Fibroblast of the aortic adventitia (primary cell): ENCODE measurements around the gene CPLX4. TPM values are rescaled to one million over a fixed set of nuclear protein-coding genes. Genes with fewer than 3 reads are reported as not detected.

Source experiments
- DNase-seq: peaks from one replicate; pipeline ENCODE4 v3.0.0-alpha.2; 2010; ENCODE audit warnings: low read depth
- H3K4me3 ChIP-seq: 2 replicates; pipeline ENCODE4 v1.5.1; 2011; ENCODE audit warnings: low read depth, mild to moderate bottlenecking, control low read depth, low read length, moderate library complexity
- total RNA-seq: library from RNA; depleted of rRNA; stranded (reverse); fragments of >200 nt; gene quantifications from 2 replicates; pipeline ENCODE4 v1.2.3, GENCODE V29; 2012; ENCODE audit warnings: low replicate concordance
- TF ChIP-seq, protein P1 (sequence below): IDR thresholded peaks from 2 replicates; pipeline ENCODE4 v1.5.1; 2011; ENCODE audit warnings: mild to moderate bottlenecking, low read length, control low read depth, inconsistent platforms; ENCODE audit not compliant: insufficient read depth

The CPLX4 gene
- total RNA-seq, 1 donor, result not detected

DNA sequence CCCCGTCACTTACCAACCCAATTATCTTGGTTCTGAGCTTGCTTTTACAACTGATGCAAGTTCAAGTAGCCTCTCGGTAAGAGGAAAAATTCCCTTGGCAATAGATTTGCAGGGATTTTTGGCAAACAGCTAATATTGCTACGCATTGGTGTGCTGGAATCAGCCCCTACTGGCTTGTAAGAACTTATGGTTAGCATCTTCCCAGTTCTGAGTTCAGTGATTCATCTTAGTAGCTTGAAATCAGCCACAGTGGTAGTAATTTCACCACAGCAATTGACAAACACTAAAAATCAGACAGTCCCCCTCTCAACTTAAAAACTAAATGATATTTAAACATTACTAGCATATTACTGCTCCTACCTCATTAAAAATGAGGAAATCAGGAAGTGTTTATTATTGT is 39.3 kb downstream of the CPLX4 start:
- TF ChIP-seq, protein P1, sequence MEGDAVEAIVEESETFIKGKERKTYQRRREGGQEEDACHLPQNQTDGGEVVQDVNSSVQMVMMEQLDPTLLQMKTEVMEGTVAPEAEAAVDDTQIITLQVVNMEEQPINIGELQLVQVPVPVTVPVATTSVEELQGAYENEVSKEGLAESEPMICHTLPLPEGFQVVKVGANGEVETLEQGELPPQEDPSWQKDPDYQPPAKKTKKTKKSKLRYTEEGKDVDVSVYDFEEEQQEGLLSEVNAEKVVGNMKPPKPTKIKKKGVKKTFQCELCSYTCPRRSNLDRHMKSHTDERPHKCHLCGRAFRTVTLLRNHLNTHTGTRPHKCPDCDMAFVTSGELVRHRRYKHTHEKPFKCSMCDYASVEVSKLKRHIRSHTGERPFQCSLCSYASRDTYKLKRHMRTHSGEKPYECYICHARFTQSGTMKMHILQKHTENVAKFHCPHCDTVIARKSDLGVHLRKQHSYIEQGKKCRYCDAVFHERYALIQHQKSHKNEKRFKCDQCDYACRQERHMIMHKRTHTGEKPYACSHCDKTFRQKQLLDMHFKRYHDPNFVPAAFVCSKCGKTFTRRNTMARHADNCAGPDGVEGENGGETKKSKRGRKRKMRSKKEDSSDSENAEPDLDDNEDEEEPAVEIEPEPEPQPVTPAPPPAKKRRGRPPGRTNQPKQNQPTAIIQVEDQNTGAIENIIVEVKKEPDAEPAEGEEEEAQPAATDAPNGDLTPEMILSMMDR, result no peak
- peak; percentile 41 for DNase-seq
- no peak overlapping the region for H3K4me3 ChIP-seq

DNA sequence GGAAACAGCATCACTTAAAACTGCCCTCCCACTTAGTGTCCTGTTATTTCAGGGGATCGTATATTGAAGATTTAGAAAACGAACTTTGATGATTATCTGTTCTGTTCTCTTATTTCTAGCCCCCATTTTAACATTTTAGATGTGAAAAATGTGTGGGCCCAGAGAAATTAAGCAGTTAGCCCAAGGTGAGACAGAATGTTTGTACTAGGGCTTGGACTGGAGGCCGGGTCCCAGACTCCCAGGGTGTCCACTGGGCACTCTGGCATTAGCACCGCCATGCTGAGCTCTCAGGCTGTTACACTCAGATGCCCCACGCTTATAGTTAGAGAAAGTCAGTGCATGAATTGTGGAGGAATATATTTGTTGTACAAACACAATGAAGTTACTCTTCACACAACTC is 39.7 kb downstream of the CPLX4 start:
- no peak for DNase-seq
- TF ChIP-seq, protein P1, result no peak
- H3K4me3 ChIP-seq, result no peak overlapping the region

DNA sequence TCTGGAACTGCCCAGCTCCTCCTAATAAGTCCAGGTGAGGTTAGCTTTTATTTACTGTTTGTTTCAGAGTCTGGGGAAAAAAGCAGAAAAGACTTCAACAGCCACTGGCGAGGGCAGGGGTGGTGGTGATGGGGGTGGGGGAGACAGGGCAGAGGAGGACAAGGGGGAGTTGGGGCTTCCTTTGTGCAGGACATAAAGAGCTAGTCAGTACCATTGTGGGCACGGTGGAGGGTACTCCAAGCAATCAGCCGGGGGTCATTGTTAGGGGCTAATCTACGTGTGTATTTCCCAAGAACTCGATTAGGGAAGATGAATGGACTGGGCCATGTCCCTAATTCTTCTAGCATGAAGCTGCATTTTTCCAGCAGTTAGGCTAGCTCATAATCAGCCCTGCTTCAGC is 42.4 kb downstream of the CPLX4 start:
- TF ChIP-seq, protein P1, result no peak
- no peak for DNase-seq

DNA sequence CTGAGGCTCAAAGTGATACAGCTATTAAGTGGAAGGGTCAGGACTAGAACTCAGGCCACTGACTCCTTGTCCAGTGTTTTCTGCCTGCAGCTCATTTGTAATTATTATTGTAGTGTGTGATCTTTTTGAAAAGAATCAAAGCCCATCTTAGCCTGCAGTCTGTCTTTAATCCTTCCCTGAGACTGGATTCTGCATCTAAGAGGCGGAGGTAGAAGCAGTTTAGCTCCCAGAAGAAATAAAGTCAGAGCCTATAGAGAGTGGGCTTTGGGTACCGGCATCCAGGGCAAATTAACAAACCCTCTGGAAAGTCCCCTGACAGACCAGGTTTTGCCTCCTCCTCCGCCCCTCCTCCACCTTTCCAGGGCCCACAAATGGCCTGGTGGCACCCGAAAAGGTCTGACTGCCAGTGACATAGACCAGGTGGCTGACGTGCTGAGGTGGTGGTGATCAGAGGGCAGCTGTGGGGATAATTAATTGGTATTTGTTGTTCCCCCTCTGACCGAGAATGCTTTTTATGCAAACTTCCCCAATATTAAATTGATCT is 43.0 kb downstream of the CPLX4 start:
- no peak for DNase-seq
- TF ChIP-seq, protein P1, result no peak
- no peak overlapping the region for H3K4me3 ChIP-seq

More for the DNA sequence above, 42.4 kb downstream of the CPLX4 start:
- H3K4me3 ChIP-seq, result no peak overlapping the region

DNA sequence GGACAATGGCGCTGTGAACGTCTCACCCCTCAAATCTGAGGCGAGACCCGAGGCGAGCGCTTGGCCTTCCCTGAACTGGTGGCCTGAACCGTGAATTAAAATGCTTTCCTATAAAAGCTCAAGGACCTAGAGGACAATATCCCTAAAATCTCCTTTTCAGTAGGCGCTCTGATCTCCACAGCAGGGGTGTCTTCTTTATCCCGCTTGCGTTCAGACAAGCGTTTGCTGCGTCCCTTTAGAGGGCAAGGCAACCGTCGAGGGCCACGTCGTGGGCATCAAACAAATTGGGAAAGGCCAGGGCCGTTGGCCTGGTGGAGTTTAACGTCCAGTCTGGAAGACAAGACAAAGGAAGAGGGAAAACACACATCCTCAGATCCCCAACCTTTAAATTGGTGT is 43.9 kb downstream of the CPLX4 start:
- no peak for DNase-seq
- no peak overlapping the region for H3K4me3 ChIP-seq
- TF ChIP-seq, protein P1, result no peak

DNA sequence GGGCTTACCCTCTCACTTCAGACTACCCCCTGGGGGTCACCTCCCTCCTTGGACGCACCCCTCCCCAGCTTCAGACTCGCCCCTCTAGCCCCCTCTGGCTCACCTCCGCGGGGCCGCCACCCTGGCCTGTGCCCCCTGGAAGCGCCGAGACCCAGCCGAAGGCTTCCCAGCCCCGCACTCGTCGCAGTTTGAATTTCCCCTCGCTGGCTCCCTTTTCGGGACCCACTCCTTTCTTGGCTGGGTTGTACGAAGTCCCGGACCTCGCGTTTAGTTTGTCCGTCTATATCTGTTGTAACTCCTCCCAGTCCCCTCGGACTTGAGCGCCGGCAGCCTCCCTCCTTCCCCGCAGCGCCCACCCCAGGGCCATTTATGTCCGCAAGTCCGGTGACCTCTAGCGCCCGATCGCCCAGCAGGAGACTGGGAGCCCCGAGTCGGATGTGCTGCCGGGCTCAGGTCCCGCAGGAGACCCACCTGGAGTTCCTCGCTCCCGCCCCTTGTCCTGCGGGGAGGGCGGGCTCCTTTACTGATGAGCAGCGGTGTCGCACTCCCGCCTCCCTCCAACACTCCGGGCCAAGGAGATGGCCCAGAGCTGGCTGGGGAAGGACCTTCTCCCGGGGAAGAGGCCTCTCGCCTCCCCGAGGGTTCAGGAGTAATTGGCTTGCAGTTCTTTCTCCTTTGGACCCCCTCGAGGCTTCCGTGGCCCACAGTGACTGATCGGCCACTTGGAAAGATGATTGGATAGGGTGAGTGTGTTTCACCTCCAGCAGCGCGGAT is 44.5 kb downstream of the CPLX4 start:
- no peak overlapping the region for H3K4me3 ChIP-seq
- TF ChIP-seq, protein P1, result no peak
- DNase-seq, result no peak
